DOHH2 (cell line): Measurements from ENCODE around the gene AP1B1.
"Not testable (repeated sequence)": the region's sequence is repeated elsewhere in the genome, so short reads cannot be mapped to it uniquely, and the experiment has no call there.

ENCODE experiments used
- CTCF ChIP-seq: fragments of 200-600 bp; sonication (generic); IDR thresholded peaks from one replicate; pipeline ENCODE4 v1.5.1; 2014; ENCODE audit warnings: antibody characterized with exemption, mild to moderate bottlenecking, low read depth, low read length; ENCODE audit not compliant: poor library complexity, severe bottlenecking
- EZH2phosphoT487 ChIP-seq: fragments of 200-600 bp; sonication (generic); IDR thresholded peaks from 2 replicates; pipeline ENCODE4 v1.6.1; 2017; ENCODE audit warnings: borderline replicate concordance, mild to moderate bottlenecking, antibody characterized with exemption, low read length, moderate library complexity, mixed read lengths

GRCh38 chr22:29357193-29357890 lies 31.0 kb downstream of the AP1B1 start:
- not testable (repeated sequence) for TF ChIP-seq CTCF, EZH2phosphoT487
